Endodermal cell (in vitro differentiated cells): Measurements from ENCODE around the gene MRPS24. TPM values are rescaled to one million over a fixed set of nuclear protein-coding genes. Genes with fewer than 3 reads are reported as not detected.

ENCODE experiments used
- DNase-seq: peaks from one replicate; pipeline ENCODE4 v3.0.0-alpha.2; 2017
- H3K27ac ChIP-seq: 2 replicates; pipeline ENCODE4 v1.5.1; 2013; ENCODE audit warnings: mild to moderate bottlenecking, low read depth, low read length, moderate library complexity
- H3K27me3 ChIP-seq: 2 replicates; pipeline ENCODE4 v1.6.1; 2013; ENCODE audit warnings: mild to moderate bottlenecking, low read length, moderate library complexity; ENCODE audit not compliant: insufficient read depth, control insufficient read depth, poor library complexity, severe bottlenecking
- H3K36me3 ChIP-seq: 2 replicates; pipeline ENCODE4 v1.7.0; 2013; ENCODE audit warnings: mild to moderate bottlenecking, low read length, moderate library complexity; ENCODE audit not compliant: control insufficient read depth, insufficient read depth
- H3K4me1 ChIP-seq: one replicate; pipeline ENCODE4 v1.7.0; 2013; ENCODE audit warnings: low read length; ENCODE audit not compliant: control insufficient read depth, insufficient read depth
- H3K4me3 ChIP-seq: 2 replicates; pipeline ENCODE4 v1.5.1; 2013; ENCODE audit warnings: mild to moderate bottlenecking, low read length, moderate library complexity
- H3K9ac ChIP-seq: 2 replicates; pipeline ENCODE4 v1.6.1; 2013; ENCODE audit warnings: mild to moderate bottlenecking, low read length, moderate library complexity; ENCODE audit not compliant: poor library complexity, severe bottlenecking; ENCODE audit errors: extremely low read depth
- H3K9me3 ChIP-seq: 2 replicates; pipeline ENCODE4 v1.6.1; 2013; ENCODE audit warnings: mild to moderate bottlenecking, low read length, moderate library complexity; ENCODE audit not compliant: control insufficient read depth
- H3K27ac Mint-ChIP-seq: 2 replicates; pipeline ENCODE4 v1.8.0; 2020; ENCODE audit warnings: mixed read lengths
- H3K27me3 Mint-ChIP-seq: 2 replicates; pipeline ENCODE4 v1.8.0; 2021; ENCODE audit warnings: mild to moderate bottlenecking, mixed read lengths; ENCODE audit not compliant: insufficient read depth
- H3K36me3 Mint-ChIP-seq: 2 replicates; pipeline ENCODE4 v1.8.0; 2020; ENCODE audit warnings: low read depth, mixed read lengths
- H3K4me1 Mint-ChIP-seq: 2 replicates; pipeline ENCODE4 v1.8.0; 2020; ENCODE audit warnings: mixed read lengths
- H3K4me3 Mint-ChIP-seq: 2 replicates; pipeline ENCODE4 v1.8.0; 2020; ENCODE audit warnings: mild to moderate bottlenecking, moderate library complexity, mixed read lengths
- H3K9me3 Mint-ChIP-seq: 2 replicates; pipeline ENCODE4 v1.8.0; 2020; ENCODE audit warnings: mild to moderate bottlenecking, mixed read lengths
- WGBS, 2 experiments: methylation state at CpG; one replicate each; pipeline versions ENCODE4 v1.1.5 to v1.1.7; 2013; ENCODE audit warnings: missing lambda C conversion rate in 2 of 2, mixed read lengths in 1 of 2; ENCODE audit not compliant: insufficient coverage in 1 of 2, insufficient read length in 1 of 2; 5-methylcytosine and 5-hydroxymethylcytosine counted together
- total RNA-seq, 2 donors: library from RNA; stranded (reverse); fragmentation: NEBNext Ultra II Directional in 1 of 2; extraction: Animal tissue kit (Norgen Biotek cat#: 25700) in 1 of 2; gene quantifications; 2 replicates in 1 of 2; 3 replicates in 1 of 2; pipeline ENCODE4 v1.2.1, GENCODE V29; 2021
- TF ChIP-seq, protein P1 (sequence below): fragments of 200-600 bp; sonication (generic); conservative IDR thresholded peaks from 2 replicates; pipeline ENCODE4 v1.5.0; 2021; ENCODE audit warnings: antibody characterized with exemption, mild to moderate bottlenecking

MRPS24 gene
- total RNA-seq, 2 donors from 2014 or later, result 86.5 to 91.0 TPM

DNA sequence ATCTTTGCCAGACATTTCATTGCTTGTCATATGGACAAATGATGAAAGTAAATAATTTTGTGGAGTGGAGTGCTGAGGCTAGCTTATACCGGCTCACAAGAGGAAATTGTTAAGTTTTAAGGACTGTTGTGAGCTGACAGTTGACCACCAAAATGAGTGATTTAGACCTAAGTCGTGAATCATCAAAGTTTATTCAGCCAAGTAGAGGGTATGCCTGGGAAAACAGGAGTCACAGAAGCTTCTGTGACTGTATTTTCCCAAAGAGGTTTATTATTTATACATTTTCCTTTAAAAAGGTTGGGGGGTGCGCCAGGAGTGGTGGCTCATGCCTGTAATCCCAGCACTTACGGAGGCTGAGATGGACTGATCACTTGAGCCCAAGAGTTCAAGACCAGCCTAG, 21.8 kb downstream of the MRPS24 start:
- Mint-ChIP-seq H3K4me1 (no peaks in the 10 kb centered on the region), H3K36me3 (no peaks in the 10 kb centered on the region), H3K9me3 (no peaks in the 10 kb centered on the region), H3K27me3 (no peaks in the 10 kb centered on the region), H3K4me3 (no peak overlapping the region), H3K27ac (no peak overlapping the region)
- TF ChIP-seq, protein P1, sequence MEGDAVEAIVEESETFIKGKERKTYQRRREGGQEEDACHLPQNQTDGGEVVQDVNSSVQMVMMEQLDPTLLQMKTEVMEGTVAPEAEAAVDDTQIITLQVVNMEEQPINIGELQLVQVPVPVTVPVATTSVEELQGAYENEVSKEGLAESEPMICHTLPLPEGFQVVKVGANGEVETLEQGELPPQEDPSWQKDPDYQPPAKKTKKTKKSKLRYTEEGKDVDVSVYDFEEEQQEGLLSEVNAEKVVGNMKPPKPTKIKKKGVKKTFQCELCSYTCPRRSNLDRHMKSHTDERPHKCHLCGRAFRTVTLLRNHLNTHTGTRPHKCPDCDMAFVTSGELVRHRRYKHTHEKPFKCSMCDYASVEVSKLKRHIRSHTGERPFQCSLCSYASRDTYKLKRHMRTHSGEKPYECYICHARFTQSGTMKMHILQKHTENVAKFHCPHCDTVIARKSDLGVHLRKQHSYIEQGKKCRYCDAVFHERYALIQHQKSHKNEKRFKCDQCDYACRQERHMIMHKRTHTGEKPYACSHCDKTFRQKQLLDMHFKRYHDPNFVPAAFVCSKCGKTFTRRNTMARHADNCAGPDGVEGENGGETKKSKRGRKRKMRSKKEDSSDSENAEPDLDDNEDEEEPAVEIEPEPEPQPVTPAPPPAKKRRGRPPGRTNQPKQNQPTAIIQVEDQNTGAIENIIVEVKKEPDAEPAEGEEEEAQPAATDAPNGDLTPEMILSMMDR, result no peak
- no peak for DNase-seq
- Histone ChIP-seq H3K9me3 (no peaks in the 10 kb centered on the region), H3K9ac (no peak overlapping the region), H3K4me3 (no peak overlapping the region), H3K27ac (no peak overlapping the region), H3K36me3 (no peaks in the 10 kb centered on the region), H3K4me1 (no peaks in the 10 kb centered on the region), H3K27me3 (no peaks in the 10 kb centered on the region)
- 63 to 97% methylated on average over 3 to 4 of the region's 4 CpGs for WGBS, 2 experiments

DNA sequence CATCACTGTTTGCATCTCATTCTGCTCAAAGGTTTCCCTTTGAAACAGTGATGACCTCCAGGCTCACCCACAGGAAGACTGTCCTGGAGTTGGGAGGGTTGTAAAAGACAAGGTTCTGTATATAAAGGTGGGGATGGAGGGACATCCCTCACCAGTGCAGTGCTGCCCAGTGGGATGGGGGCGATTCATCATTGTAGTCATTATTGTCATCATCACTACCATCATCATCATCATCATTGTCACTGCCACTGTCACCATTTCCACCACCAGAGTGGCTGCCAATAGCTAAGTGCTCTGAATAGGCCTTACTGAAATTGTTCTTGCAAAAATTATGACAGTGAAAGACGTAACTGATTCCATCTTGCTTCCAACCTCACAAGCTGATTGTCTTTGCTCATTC, 24.7 kb downstream of the MRPS24 start:
- WGBS, 2 experiments, result 89 to 93% methylated on average over 1 to 2 of the region's 2 CpGs
- H3K36me3 Mint-ChIP-seq, result no peaks in the 10 kb centered on the region

DNA sequence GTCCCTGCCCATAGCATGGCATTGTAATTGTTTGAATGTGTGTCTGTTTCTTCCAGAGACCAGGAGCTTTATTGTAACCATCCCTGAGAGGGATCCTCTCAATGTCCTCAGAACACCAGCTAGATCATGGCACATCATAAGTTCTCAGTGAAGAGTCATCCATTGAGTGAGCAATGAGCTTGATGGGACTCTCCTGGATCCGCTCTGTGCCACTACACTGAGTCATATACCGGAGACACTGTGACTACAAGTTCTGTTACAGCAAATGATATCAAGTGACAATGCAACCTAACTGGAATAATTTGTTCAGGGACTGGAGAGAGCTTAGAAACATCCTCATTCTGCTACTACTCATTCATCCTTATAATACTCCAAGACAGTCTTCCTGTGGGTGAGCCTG, 25.1 kb downstream of the MRPS24 start:
- H3K4me3 Mint-ChIP-seq, result no peak overlapping the region
- no peaks in the 10 kb centered on the region for H3K4me1 ChIP-seq
- WGBS, 2 experiments, result 94 to 100% methylated on average over 1 to 2 of the region's 2 CpGs

More for the DNA sequence above, 24.7 kb downstream of the MRPS24 start:
- Mint-ChIP-seq H3K27me3 (no peaks in the 10 kb centered on the region), H3K4me3 (no peak overlapping the region), H3K4me1 (no peaks in the 10 kb centered on the region), H3K9me3 (no peaks in the 10 kb centered on the region), H3K27ac (no peak overlapping the region)
- Histone ChIP-seq H3K4me1 (no peaks in the 10 kb centered on the region), H3K27ac (no peak overlapping the region), H3K9ac (no peak overlapping the region), H3K36me3 (no peaks in the 10 kb centered on the region), H3K9me3 (no peaks in the 10 kb centered on the region), H3K27me3 (no peaks in the 10 kb centered on the region), H3K4me3 (no peak overlapping the region)
- TF ChIP-seq, protein P1, result no peak
- DNase-seq, result no peak

More for the DNA sequence above, 25.1 kb downstream of the MRPS24 start:
- Histone ChIP-seq H3K36me3 (no peaks in the 10 kb centered on the region), H3K4me3 (no peak overlapping the region), H3K27me3 (no peaks in the 10 kb centered on the region), H3K9me3 (no peaks in the 10 kb centered on the region), H3K27ac (no peak overlapping the region), H3K9ac (no peak overlapping the region)
- no peak for DNase-seq
- TF ChIP-seq, protein P1, result no peak
- no peaks in the 10 kb centered on the region for H3K27me3 Mint-ChIP-seq
- H3K9me3 Mint-ChIP-seq, result no peaks in the 10 kb centered on the region
- H3K36me3 Mint-ChIP-seq, result no peaks in the 10 kb centered on the region
- H3K27ac Mint-ChIP-seq, result no peak overlapping the region
- no peaks in the 10 kb centered on the region for H3K4me1 Mint-ChIP-seq
